H1 (cell line): ENCODE results near the gene ESRRB. TPM values are rescaled to one million over a fixed set of nuclear protein-coding genes. Genes with fewer than 3 reads are reported as not detected.

ENCODE experiments used
- CTCF ChIA-PET: fragments of 300-600 bp; sonication (Branson Sonifier 250); formaldehyde crosslinking; loops from one replicate; lab custom pipeline; 2021; ENCODE audit not compliant: partially characterized antibody; lab: Charles Lee
- POLR2A ChIA-PET: fragments of 300-600 bp; sonication (Branson Sonifier 250); formaldehyde crosslinking; loops from one replicate; lab custom pipeline; 2021; ENCODE audit warnings: inconsistent platforms; ENCODE audit not compliant: partially characterized antibody; lab: Charles Lee
- DNase-seq, 2 experiments: peaks; one replicate each; pipeline versions ENCODE4 v3.0.0 to v3.0.0-alpha.2; 2010 to 2022; ENCODE audit warnings: low spot score in 2 of 2, low read depth in 1 of 2, mixed read lengths in 1 of 2
- FAIRE-seq: peaks from 2 replicates; lab custom pipeline; 2011; peaks lifted over from hg19 to GRCh38; lab: Jason Lieb, UNC
- H2AFZ ChIP-seq: 2 replicates; pipeline ENCODE4 v1.8.1; 2012; ENCODE audit warnings: low read length, inconsistent platforms
- H2AK5ac ChIP-seq: 2 replicates; pipeline ENCODE4 v1.6.1; 2013; ENCODE audit warnings: low read depth, low read length
- H2BK120ac ChIP-seq: replicated peaks from 2 replicates; pipeline ENCODE3; 2013; ENCODE audit warnings: low read depth, low read length, inconsistent platforms
- H2BK12ac ChIP-seq: 2 replicates; pipeline ENCODE4 v1.6.1; 2013; ENCODE audit warnings: low read depth, low read length
- H2BK15ac ChIP-seq: 2 replicates; pipeline ENCODE4 v1.6.1; 2013; ENCODE audit warnings: low read length
- H2BK20ac ChIP-seq: 2 replicates; pipeline ENCODE4 v1.6.1; 2013; ENCODE audit warnings: low read length
- H2BK5ac ChIP-seq: 2 replicates; pipeline ENCODE4 v1.6.1; 2013; ENCODE audit warnings: low read depth, low read length
- H3K14ac ChIP-seq: 2 replicates; pipeline ENCODE4 v1.6.1; 2013; ENCODE audit warnings: inconsistent platforms; ENCODE audit not compliant: insufficient read length
- H3K18ac ChIP-seq: 2 replicates; pipeline ENCODE4 v1.6.1; 2013; ENCODE audit warnings: low read length; ENCODE audit errors: extremely low read depth
- H3K23ac ChIP-seq: 2 replicates; pipeline ENCODE4 v1.6.1; 2013; ENCODE audit warnings: inconsistent platforms; ENCODE audit not compliant: insufficient read length
- H3K23me2 ChIP-seq: 2 replicates; pipeline ENCODE4 v1.6.1; 2013; ENCODE audit warnings: low read depth, low read length
- H3K27ac ChIP-seq: 2 replicates; pipeline ENCODE4 v1.6.1; 2011; ENCODE audit warnings: low read depth, low read length, inconsistent platforms
- H3K27me3 ChIP-seq, 4 experiments: replicated peaks in 1 of 4; 1 replicate in 1 of 4; 2 replicates in 3 of 4; pipeline versions ENCODE4 v1.6.1 to v1.8.1; 2011 to 2013; ENCODE audit warnings: low read length in 3 of 4, mild to moderate bottlenecking in 3 of 4, inconsistent platforms in 2 of 4, mixed read lengths in 2 of 4, moderate library complexity in 1 of 4; ENCODE audit not compliant: control insufficient read depth in 3 of 4, insufficient read depth in 3 of 4; ENCODE audit errors: extremely low read depth in 1 of 4
- H3K36me3 ChIP-seq, 4 experiments: 2 replicates each; pipeline versions ENCODE4 v1.6.1 to v1.8.1; 2011 to 2013; ENCODE audit warnings: mild to moderate bottlenecking in 4 of 4, low read length in 3 of 4, moderate library complexity in 2 of 4, control low read depth in 1 of 4, inconsistent platforms in 1 of 4; ENCODE audit not compliant: insufficient read depth in 4 of 4, control insufficient read depth in 2 of 4
- H3K4ac ChIP-seq: replicated peaks from 2 replicates; pipeline ENCODE3; 2013; ENCODE audit warnings: low read length, low read depth, mixed read lengths, inconsistent platforms; ENCODE audit not compliant: insufficient read length
- H3K4me1 ChIP-seq, 4 experiments: replicated peaks in 1 of 4; 1 replicate in 1 of 4; 2 replicates in 3 of 4; pipeline versions ENCODE4 v1.6.1 to v1.8.1; 2011 to 2013; ENCODE audit warnings: low read length in 3 of 4, inconsistent platforms in 2 of 4, mixed read lengths in 1 of 4; ENCODE audit not compliant: insufficient read depth in 4 of 4, control insufficient read depth in 3 of 4
- H3K4me2 ChIP-seq, 2 experiments: 2 replicates each; pipeline versions ENCODE4 v1.6.1 to v1.8.1; 2011 to 2013; ENCODE audit warnings: low read depth in 2 of 2, low read length in 2 of 2, control low read depth in 1 of 2, inconsistent platforms in 1 of 2, mild to moderate bottlenecking in 1 of 2; ENCODE audit not compliant: insufficient read depth in 1 of 2
- H3K4me3 ChIP-seq, 4 experiments: fragments of 200-600, 300-600 bp in 1 of 4; sonication (generic), shearing (Covaris generic), sonication (Bioruptor Twin) in 1 of 4; 2 replicates each; pipeline versions ENCODE4 v1.5.1 to v1.8.1; 2011 to 2016; ENCODE audit warnings: low read length in 4 of 4, low read depth in 3 of 4, control low read depth in 2 of 4, inconsistent platforms in 2 of 4, mild to moderate bottlenecking in 2 of 4, mixed read lengths in 1 of 4, moderate library complexity in 1 of 4; ENCODE audit not compliant: insufficient read depth in 2 of 4; ENCODE audit errors: extremely low read depth in 1 of 4
- H3K56ac ChIP-seq: replicated peaks from 2 replicates; pipeline ENCODE3; 2013; ENCODE audit warnings: low read depth, mild to moderate bottlenecking, mixed read lengths, low read length, inconsistent platforms; ENCODE audit not compliant: insufficient read length
- H3K79me1 ChIP-seq: 2 replicates; pipeline ENCODE4 v1.6.1; 2013; ENCODE audit warnings: low read depth, low read length, control low read depth
- H3K79me2 ChIP-seq, 2 experiments: 2 replicates each; pipeline versions ENCODE4 v1.6.1 to v1.8.1; 2012 to 2013; ENCODE audit warnings: low read length in 2 of 2, mild to moderate bottlenecking in 2 of 2, inconsistent platforms in 1 of 2; ENCODE audit not compliant: insufficient read depth in 2 of 2, control insufficient read depth in 1 of 2
- H3K9ac ChIP-seq, 4 experiments: replicated peaks in 1 of 4; 1 replicate in 1 of 4; 2 replicates in 3 of 4; pipeline versions ENCODE4 v1.6.1 to v1.8.1; 2011 to 2013; ENCODE audit warnings: low read depth in 3 of 4, low read length in 3 of 4, control low read depth in 2 of 4, mild to moderate bottlenecking in 2 of 4, moderate library complexity in 2 of 4, inconsistent platforms in 1 of 4; ENCODE audit errors: extremely low read depth in 1 of 4
- H3K9me3 ChIP-seq, 2 experiments: 2 replicates each; pipeline versions ENCODE4 v1.6.1 to v1.8.1; 2012 to 2013; ENCODE audit warnings: mild to moderate bottlenecking in 2 of 2, moderate library complexity in 2 of 2, control low read depth in 1 of 2, inconsistent platforms in 1 of 2, low read depth in 1 of 2, low read length in 1 of 2, mixed read lengths in 1 of 2; ENCODE audit not compliant: insufficient read depth in 2 of 2
- H4K20me1 ChIP-seq, 2 experiments: replicated peaks in 1 of 2; 2 replicates each; pipeline versions ENCODE3 to v1.8.1; 2011 to 2013; ENCODE audit warnings: inconsistent platforms in 2 of 2, low read length in 2 of 2, mild to moderate bottlenecking in 1 of 2; ENCODE audit not compliant: insufficient read depth in 2 of 2, control insufficient read depth in 1 of 2
- H4K5ac ChIP-seq: 2 replicates; pipeline ENCODE4 v1.6.1; 2013; ENCODE audit warnings: low read length, low read depth, mixed read lengths, inconsistent platforms; ENCODE audit not compliant: insufficient read length
- H4K8ac ChIP-seq: 2 replicates; pipeline ENCODE4 v1.8.0; 2013; ENCODE audit warnings: mild to moderate bottlenecking, moderate library complexity, low read length, inconsistent platforms; ENCODE audit not compliant: insufficient read depth; ENCODE audit errors: extremely low read depth
- H4K91ac ChIP-seq: replicated peaks from 2 replicates; pipeline ENCODE3; 2013; ENCODE audit warnings: low read length, mixed read lengths, inconsistent platforms; ENCODE audit not compliant: insufficient read length
- KDM1A ChIP-seq: fragments of 200-600, 300-600 bp; sonication (generic); IDR thresholded peaks from 2 replicates; pipeline ENCODE4 v1.7.1; 2016; ENCODE audit warnings: mild to moderate bottlenecking, low read length, borderline replicate concordance
- WGBS, 2 experiments: shearing (Covaris generic) in 1 of 2; methylation state at CpG; one replicate each; pipeline versions ENCODE4 v1.1.6 to v1.1.7; 2013 to 2015; ENCODE audit warnings: low lambda C conversion rate in 2 of 2, mixed read lengths in 2 of 2, inconsistent platforms in 1 of 2, low coverage in 1 of 2, missing lambda C conversion rate in 1 of 2; ENCODE audit not compliant: insufficient replicate concordance in 2 of 2, insufficient coverage in 1 of 2, insufficient read length in 1 of 2; ENCODE audit errors: extremely low coverage in 1 of 2, missing lambda C conversion rate in 1 of 2; 5-methylcytosine and 5-hydroxymethylcytosine counted together
- polyA plus RNA-seq, 7 experiments: library from polyadenylated mRNA; depleted of rRNA in 3 of 7; stranded (reverse) in 5 of 7; unstranded in 2 of 7; fragments of >200 nt in 5 of 7; fragments of 200-250 nt in 2 of 7; gene quantifications; 1 replicate in 5 of 7; 2 replicates in 1 of 7; 4 replicates in 1 of 7; pipeline versions ENCODE4 v1.2.1 to v1.2.3, GENCODE V29; 2011 to 2013; ENCODE audit warnings: missing spikeins in 2 of 7, mixed read lengths in 2 of 7
- total RNA-seq: library from RNA; stranded (reverse); fragmentation: NEBNext Ultra II Directional; extraction: Animal tissue kit (Norgen Biotek cat#: 25700); gene quantifications from 2 replicates; pipeline ENCODE4 v1.2.1, GENCODE V29; 2021
- TF ChIP-seq, protein P1 (sequence below): IDR thresholded peaks from 2 replicates; pipeline ENCODE4 v1.6.1; 2012; ENCODE audit warnings: low read length, inconsistent platforms

ESRRB gene
- total and polyA plus RNA-seq, 2 of the 8 experiments (the other 6 are each of a cell fraction or from before 2014, with no cell fraction given), result 0.29 to 0.45 TPM

GRCh38 chr14:76336876-76337275 lies 39.1 kb upstream of the ESRRB start:
- Histone ChIP-seq H3K27me3 (no peaks in the 10 kb centered on the region; a peak in 1 of 7 replicates), H2AK5ac (peak overlapping the region; percentile 7; the same call in 1 of the 2 replicates), H2BK15ac (no peak overlapping the region), H3K27ac (no peak overlapping the region), H4K8ac (no peak overlapping the region), H4K20me1 (peaks cover 0 to 1% of the 10 kb centered on the region in 2 experiments), H4K91ac (no peak overlapping the region)
- CTCF ChIA-PET, result interaction anchor here (1.2 to 2.1 kb wide), 3 partner anchors 156 to 286 kb away, joined by 3 to 8 read pairs (median 3); no protein-coding TSS in a partner anchor
- TF ChIP-seq, protein P1, sequence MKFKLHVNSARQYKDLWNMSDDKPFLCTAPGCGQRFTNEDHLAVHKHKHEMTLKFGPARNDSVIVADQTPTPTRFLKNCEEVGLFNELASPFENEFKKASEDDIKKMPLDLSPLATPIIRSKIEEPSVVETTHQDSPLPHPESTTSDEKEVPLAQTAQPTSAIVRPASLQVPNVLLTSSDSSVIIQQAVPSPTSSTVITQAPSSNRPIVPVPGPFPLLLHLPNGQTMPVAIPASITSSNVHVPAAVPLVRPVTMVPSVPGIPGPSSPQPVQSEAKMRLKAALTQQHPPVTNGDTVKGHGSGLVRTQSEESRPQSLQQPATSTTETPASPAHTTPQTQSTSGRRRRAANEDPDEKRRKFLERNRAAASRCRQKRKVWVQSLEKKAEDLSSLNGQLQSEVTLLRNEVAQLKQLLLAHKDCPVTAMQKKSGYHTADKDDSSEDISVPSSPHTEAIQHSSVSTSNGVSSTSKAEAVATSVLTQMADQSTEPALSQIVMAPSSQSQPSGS, result no peak
- peak; percentile 47; the same call in 1 of the 2 replicates for TF ChIP-seq KDM1A
- TF ChIP-seq, all 59 proteins: peak for 1
- no peak for FAIRE-seq
- Histone ChIP-seq H3K4me3 (no peak overlapping the region), H3K79me1 (no peaks in the 10 kb centered on the region), H3K4me1 (peaks cover 0 to 10% (median 2%) of the 10 kb centered on the region in 4 experiments; a peak in 4 of 7 replicates), H3K14ac (no peak overlapping the region), H2BK12ac (no peak overlapping the region), H2AFZ (no peak overlapping the region), H3K4me2 (no peak overlapping the region), H3K23ac (no peak overlapping the region), H3K4ac (no peak overlapping the region), H3K79me2 (no peaks in the 10 kb centered on the region), H4K5ac (no peak overlapping the region), H3K36me3 (no peaks in the 10 kb centered on the region), H2BK120ac (no peak overlapping the region), H2BK20ac (no peak overlapping the region), H3K9ac (no peak overlapping the region), H3K23me2 (no peaks in the 10 kb centered on the region), H3K56ac (no peak overlapping the region), H2BK5ac (no peak overlapping the region), H3K9me3 (no peaks in the 10 kb centered on the region), H3K18ac (no peak overlapping the region)
- WGBS, 2 experiments, result 78% methylated on average over 8 of the region's 8 CpGs; no CpG with 5 or more reads in 1 of the 2 experiments
- no peak for DNase-seq
- POLR2A ChIA-PET, result no interaction called here
